Uterus (tissue), 2 donors: ENCODE results near the gene VPS52.

Experiments used
- CTCF ChIP-seq, 4 experiments: fragments of 200-600 bp in 2 of 4; fragments of 450-650 bp in 2 of 4; sonication (generic) in 2 of 4; IDR thresholded peaks; one replicate each; pipeline ENCODE4 v1.5.1; 2016 to 2019; ENCODE audit warnings: antibody characterized with exemption in 4 of 4, mild to moderate bottlenecking in 2 of 4, moderate library complexity in 1 of 4
- POLR2A ChIP-seq, 2 donors: fragments of 450-650 bp; IDR thresholded peaks; one replicate each; pipeline ENCODE4 v1.6.1; 2016; ENCODE audit warnings: antibody characterized with exemption in 2 of 2, mild to moderate bottlenecking in 1 of 2, moderate library complexity in 1 of 2

GRCh38 chr6:33299237-33299944 is 27.7 kb upstream of the VPS52 start:
- TF ChIP-seq POLR2A (IDR thresholded peaks at IDR 0.05) (peak; percentile 25 to 65), CTCF (IDR thresholded peaks at IDR 0.05) (peak; percentile 49 to 62 (median 61))
